Inflammatory macrophage treated with lipopolysaccharide for 4 hours (primary cell): ENCODE measurements around the gene PHF13.
"Not testable (repeated sequence)": the region's sequence is repeated elsewhere in the genome, so short reads cannot be mapped to it uniquely, and the experiment has no call there.

ENCODE experiments used
- DNase-seq: peaks from one replicate; pipeline ENCODE4 v3.0.0-alpha.2; 2020

The PHF13 gene

GRCh38 chr1:6631058-6631457 is 17.5 kb downstream of the PHF13 start:
- DNase-seq = no peak

- DNase-seq = no peak
Measured at GRCh38 chr1:6632588-6633514, 19.3 kb downstream of the PHF13 start.

- peak; percentile 17 for DNase-seq
Measured at GRCh38 chr1:6634371-6635052, 21.0 kb downstream of the PHF13 start.

- no peak for DNase-seq
Measured at GRCh38 chr1:6635161-6635909, 21.8 kb downstream of the PHF13 start.

GRCh38 chr1:6635910-6636760 is 22.6 kb downstream of the PHF13 start:
- no peak for DNase-seq

- DNase-seq = not testable (repeated sequence)
Measured at GRCh38 chr1:6636778-6637177, 23.2 kb downstream of the PHF13 start.

GRCh38 chr1:6637770-6638169 is 24.2 kb downstream of the PHF13 start:
- DNase-seq = no peak

GRCh38 chr1:6638226-6638625 is 24.7 kb downstream of the PHF13 start:
- no peak for DNase-seq

GRCh38 chr1:6640867-6641266 is 27.3 kb downstream of the PHF13 start:
- DNase-seq = not testable (repeated sequence)

- no peak for DNase-seq
Measured at GRCh38 chr1:6645018-6645417, 31.5 kb downstream of the PHF13 start.

- peak; percentile 48 for DNase-seq
Measured at GRCh38 chr1:6646499-6647148, 33.1 kb downstream of the PHF13 start.

- DNase-seq = no peak
Measured at GRCh38 chr1:6648556-6648955, 35.0 kb downstream of the PHF13 start.

GRCh38 chr1:6651909-6652308 is 38.4 kb downstream of the PHF13 start:
- no peak for DNase-seq

GRCh38 chr1:6652986-6653385 is 39.5 kb downstream of the PHF13 start:
- DNase-seq = peak; percentile 3

GRCh38 chr1:6653436-6654290 is 40.1 kb downstream of the PHF13 start:
- DNase-seq = no peak

GRCh38 chr1:6657138-6657537 is 43.6 kb downstream of the PHF13 start:
- DNase-seq = no peak

GRCh38 chr1:6658359-6659060 is 45.0 kb downstream of the PHF13 start:
- no peak for DNase-seq

- DNase-seq = no peak
Measured at GRCh38 chr1:6660415-6661049, 47.0 kb downstream of the PHF13 start.

GRCh38 chr1:6662468-6662867 is 48.9 kb downstream of the PHF13 start:
- not testable (repeated sequence) for DNase-seq

- no peak for DNase-seq
Measured at GRCh38 chr1:6666696-6667095, 53.2 kb downstream of the PHF13 start.
